GM21360 (cell line): ENCODE measurements around the gene ACACA.
"Not testable (repeated sequence)": the region's sequence is repeated elsewhere in the genome, so short reads cannot be mapped to it uniquely, and the experiment has no call there.

Experiments
- ATAC-seq: cut with Tn5 transposase; IDR thresholded peaks from one replicate; pipeline ENCODE4 v1.9.1; 2021; ENCODE audit warnings: mild to moderate bottlenecking, moderate library complexity; ENCODE audit not compliant: unreplicated experiment

Gene ACACA

GRCh38 chr17:37084372-37084771 lies 322.3 kb downstream of the ACACA start:
- no peak for ATAC-seq

GRCh38 chr17:37083456-37083855 lies 323.2 kb downstream of the ACACA start:
- no peak for ATAC-seq

GRCh38 chr17:37082985-37083384 lies 323.7 kb downstream of the ACACA start:
- no peak for ATAC-seq

- no peak for ATAC-seq
Measured at GRCh38 chr17:37082311-37082860, 324.2 kb downstream of the ACACA start.

GRCh38 chr17:37081287-37081686 lies 325.3 kb downstream of the ACACA start:
- no peak for ATAC-seq

GRCh38 chr17:37079735-37080134 lies 326.9 kb downstream of the ACACA start:
- no peak for ATAC-seq

GRCh38 chr17:37079065-37079708 lies 327.4 kb downstream of the ACACA start:
- no peak for ATAC-seq

- ATAC-seq: not testable (repeated sequence)
Measured at GRCh38 chr17:37073464-37073863, 333.2 kb downstream of the ACACA start.

- ATAC-seq: no peak
Measured at GRCh38 chr17:37069087-37069486, 337.5 kb downstream of the ACACA start.

GRCh38 chr17:37068266-37068665 lies 338.4 kb downstream of the ACACA start:
- ATAC-seq: no peak

- no peak for ATAC-seq
Measured at GRCh38 chr17:37067555-37068111, 339.0 kb downstream of the ACACA start.

- ATAC-seq: no peak
Measured at GRCh38 chr17:37066322-37067255, 340.0 kb downstream of the ACACA start.

- no peak for ATAC-seq
Measured at GRCh38 chr17:37065486-37066321, 340.9 kb downstream of the ACACA start.

GRCh38 chr17:37064956-37065355 lies 341.7 kb downstream of the ACACA start:
- ATAC-seq: no peak

GRCh38 chr17:37064206-37064605 lies 342.4 kb downstream of the ACACA start:
- no peak for ATAC-seq

- ATAC-seq: no peak
Measured at GRCh38 chr17:37062021-37062420, 344.6 kb downstream of the ACACA start.

- ATAC-seq: no peak
Measured at GRCh38 chr17:37060928-37061327, 345.7 kb downstream of the ACACA start.

GRCh38 chr17:37060094-37060493 lies 346.5 kb downstream of the ACACA start:
- ATAC-seq: no peak

GRCh38 chr17:37059493-37059892 lies 347.1 kb downstream of the ACACA start:
- no peak for ATAC-seq

GRCh38 chr17:37056622-37057021 lies 350.0 kb downstream of the ACACA start:
- no peak for ATAC-seq

GRCh38 chr17:37054894-37055293 lies 351.7 kb downstream of the ACACA start:
- no peak for ATAC-seq
